ENCODE measurements around the gene CD180.

- TF ChIP-seq POLR2A (IDR thresholded peaks at IDR 0.05) = no peak
- TF ChIP-seq, protein P1, sequence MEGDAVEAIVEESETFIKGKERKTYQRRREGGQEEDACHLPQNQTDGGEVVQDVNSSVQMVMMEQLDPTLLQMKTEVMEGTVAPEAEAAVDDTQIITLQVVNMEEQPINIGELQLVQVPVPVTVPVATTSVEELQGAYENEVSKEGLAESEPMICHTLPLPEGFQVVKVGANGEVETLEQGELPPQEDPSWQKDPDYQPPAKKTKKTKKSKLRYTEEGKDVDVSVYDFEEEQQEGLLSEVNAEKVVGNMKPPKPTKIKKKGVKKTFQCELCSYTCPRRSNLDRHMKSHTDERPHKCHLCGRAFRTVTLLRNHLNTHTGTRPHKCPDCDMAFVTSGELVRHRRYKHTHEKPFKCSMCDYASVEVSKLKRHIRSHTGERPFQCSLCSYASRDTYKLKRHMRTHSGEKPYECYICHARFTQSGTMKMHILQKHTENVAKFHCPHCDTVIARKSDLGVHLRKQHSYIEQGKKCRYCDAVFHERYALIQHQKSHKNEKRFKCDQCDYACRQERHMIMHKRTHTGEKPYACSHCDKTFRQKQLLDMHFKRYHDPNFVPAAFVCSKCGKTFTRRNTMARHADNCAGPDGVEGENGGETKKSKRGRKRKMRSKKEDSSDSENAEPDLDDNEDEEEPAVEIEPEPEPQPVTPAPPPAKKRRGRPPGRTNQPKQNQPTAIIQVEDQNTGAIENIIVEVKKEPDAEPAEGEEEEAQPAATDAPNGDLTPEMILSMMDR (IDR thresholded peaks at IDR 0.05) = no peak
Observed at GRCh38 chr5:67163231-67163756, 33.3 kb downstream of the CD180 start.

All from heart left ventricle (tissue), 13 donors.